GM18508 (cell line): ENCODE data around the gene NBPF1.
"Not testable (repeated sequence)": the region's sequence is repeated elsewhere in the genome, so short reads cannot be mapped to it uniquely, and the experiment has no call there.

Source experiments
- ATAC-seq: cut with Tn5 transposase; IDR thresholded peaks from one replicate; pipeline ENCODE4 v1.9.1; 2021; ENCODE audit warnings: moderate number of reproducible peaks; ENCODE audit not compliant: insufficient read depth, unreplicated experiment

Gene NBPF1

GRCh38 chr1:16519255-16519951 is 94.0 kb downstream of the NBPF1 start:
- ATAC-seq: not testable (repeated sequence)

DNA sequence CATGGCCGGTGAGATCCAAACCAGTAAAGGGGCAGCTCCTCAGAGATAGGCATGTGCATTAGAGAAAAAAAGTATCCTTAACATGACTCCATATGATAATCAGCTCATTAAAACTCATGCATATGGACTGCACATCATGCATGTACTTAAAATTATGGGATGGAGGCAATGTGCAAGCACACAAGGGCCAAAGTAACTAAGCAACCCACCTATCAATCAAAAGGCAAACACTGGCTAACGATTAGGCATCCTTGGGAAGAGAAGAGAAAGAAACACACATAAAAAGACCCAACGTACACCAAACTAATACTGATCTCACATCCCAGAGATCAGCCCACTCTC is 94.5 kb downstream of the NBPF1 start:
- not testable (repeated sequence) for ATAC-seq

GRCh38 chr1:16516694-16517410 is 96.5 kb downstream of the NBPF1 start:
- ATAC-seq: not testable (repeated sequence)

GRCh38 chr1:16514107-16515055 is 99.0 kb downstream of the NBPF1 start, which contains the start of gene RNU1-1:
Gene RNU1-1 (minus strand): TSS chr1:16514285.
- not testable (repeated sequence) for ATAC-seq

DNA sequence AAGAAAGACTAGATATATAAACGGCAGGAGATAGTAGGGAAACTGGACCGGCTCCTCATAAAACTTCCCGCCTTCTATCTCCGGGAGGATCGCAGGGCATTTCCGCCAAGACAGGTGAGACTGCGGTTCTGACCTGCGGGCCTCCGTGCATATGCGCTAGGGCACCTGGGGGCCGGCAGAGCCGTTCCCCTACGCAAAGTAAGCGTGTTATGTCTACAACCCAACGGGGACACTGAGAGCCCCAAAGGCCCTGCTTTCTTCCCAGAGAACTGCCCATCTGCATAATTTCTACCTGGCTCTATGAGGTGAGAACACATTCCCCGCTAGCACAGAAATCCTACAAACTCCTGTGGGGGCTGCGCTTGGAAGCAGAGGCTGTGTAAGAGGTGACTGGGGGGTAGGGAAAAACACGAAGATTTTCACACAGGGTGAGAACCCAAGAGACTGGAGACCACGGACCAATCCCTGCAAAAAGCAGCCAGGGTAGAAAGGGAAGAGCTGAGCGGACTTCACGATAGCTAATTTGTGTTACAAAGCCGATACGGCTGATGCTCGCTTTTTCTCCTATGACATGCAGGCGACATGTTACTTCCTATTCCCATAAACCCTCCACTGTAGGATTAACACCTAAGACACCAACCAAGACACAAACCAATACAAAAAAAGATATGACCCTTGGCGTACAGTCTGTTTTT is 99.8 kb downstream of the NBPF1 start:
- peak; percentile 83 for ATAC-seq

GRCh38 chr1:16512624-16513411 is 100.5 kb downstream of the NBPF1 start:
- not testable (repeated sequence) for ATAC-seq
